HG02840 (cell line): ENCODE data around the gene CARD16.

Source experiments
- ATAC-seq: cut with Tn5 transposase; IDR thresholded peaks from one replicate; pipeline ENCODE4 v1.9.1; 2021; ENCODE audit warnings: mild to moderate bottlenecking, moderate library complexity, moderate number of reproducible peaks; ENCODE audit not compliant: unreplicated experiment, low FRiP score

Gene CARD16

GRCh38 chr11:104999721-105000120, 45.4 kb downstream of the CARD16 start:
- ATAC-seq, result no peak

- ATAC-seq, result no peak
Measured at GRCh38 chr11:104997288-104997687, 47.8 kb downstream of the CARD16 start.

- no peak for ATAC-seq
Measured at GRCh38 chr11:104995001-104995408, 50.1 kb downstream of the CARD16 start.

GRCh38 chr11:104992781-104993180, 52.4 kb downstream of the CARD16 start:
- no peak for ATAC-seq

- no peak for ATAC-seq
Measured at GRCh38 chr11:104991994-104992393, 53.1 kb downstream of the CARD16 start.
